GM18951 (cell line): Measurements from ENCODE around the gene PRR33.

Source experiments
- POLR2A ChIP-seq: IDR thresholded peaks from 4 replicates; pipeline ENCODE4 v1.6.1; 2011; ENCODE audit warnings: mild to moderate bottlenecking; ENCODE audit not compliant: insufficient read length, insufficient read depth; ENCODE audit errors: extremely low read depth
- in situ Hi-C: fragments of 300-500 bp; cut with MboI; formaldehyde crosslinking; loops from one replicate; pipeline ENCODE4 v1.12.0; 2022; ENCODE audit warnings: low sequenced_read_pairs, mixed read lengths, inconsistent platforms; ENCODE audit not compliant: unreplicated experiment

Gene PRR33

DNA sequence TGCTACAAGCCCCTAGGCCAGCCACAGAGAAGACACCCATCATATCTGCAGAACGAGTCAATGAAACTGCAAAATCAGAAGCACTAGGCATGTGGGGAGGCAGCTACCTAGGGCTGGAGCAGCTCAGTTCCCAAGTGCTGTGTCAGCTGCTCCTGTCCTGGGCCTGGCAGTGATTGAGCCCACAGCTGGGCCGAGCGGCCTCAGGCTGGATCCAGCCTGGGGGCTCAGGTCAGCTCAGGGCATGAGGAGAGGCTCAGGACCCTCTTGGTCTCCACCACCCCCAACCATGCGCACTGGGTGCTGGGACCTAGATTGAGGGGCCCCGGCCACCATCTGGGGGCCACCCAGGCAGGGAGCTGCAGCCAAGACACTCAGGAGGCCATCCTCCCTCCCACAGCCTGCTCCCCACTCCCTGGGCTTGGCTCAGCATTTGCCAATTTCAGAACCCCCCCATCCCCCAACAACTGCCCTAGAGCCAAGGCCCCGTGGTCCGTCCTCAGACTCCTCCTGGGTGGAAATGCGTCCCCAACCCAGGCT is 25.4 kb upstream of the PRR33 start:
- in situ Hi-C loops = no loop called here
- TF ChIP-seq POLR2A = peak; percentile 19

DNA sequence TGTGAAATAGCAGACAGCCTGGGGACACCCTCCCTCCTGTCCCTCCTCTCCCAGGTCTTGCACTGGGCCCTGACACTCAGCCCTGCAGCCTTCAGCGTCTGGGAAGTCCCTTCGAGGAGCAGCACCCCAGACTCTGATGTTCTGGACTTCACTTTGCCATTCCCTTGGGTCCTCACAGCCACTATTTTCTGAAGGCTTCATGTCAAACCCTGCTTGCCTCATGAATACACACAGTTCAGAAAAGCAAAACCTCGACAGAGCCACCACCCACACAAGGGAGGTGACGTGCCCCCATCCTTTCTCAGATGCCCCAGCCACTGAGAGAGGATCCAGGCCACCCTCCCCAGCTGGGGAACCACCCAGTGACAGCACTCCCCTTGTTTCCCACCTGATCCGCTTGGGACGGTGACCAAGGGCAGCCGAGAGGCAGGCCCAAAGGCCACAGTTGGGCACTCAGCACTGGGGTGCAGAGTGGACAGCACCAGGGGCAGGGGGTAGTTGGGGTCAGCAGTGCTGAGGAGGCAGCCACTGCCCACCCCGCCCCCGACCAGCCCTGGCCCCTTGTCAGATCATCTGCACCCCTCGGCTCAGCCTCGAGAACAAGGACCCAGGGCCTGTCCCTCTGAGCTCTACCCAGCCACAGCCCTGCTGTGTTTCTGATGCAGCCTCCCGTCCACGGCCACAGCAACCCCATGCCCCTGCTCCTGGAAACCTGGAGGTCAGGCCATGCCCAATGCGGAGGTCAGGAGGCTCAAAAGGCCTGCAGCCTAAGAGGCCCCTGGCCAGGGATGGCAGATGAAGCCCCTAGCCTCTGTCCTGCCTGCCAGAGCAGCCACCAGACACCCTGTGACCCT is 24.7 kb upstream of the PRR33 start:
- TF ChIP-seq POLR2A = peak; percentile 8
- in situ Hi-C loops = no loop called here

DNA sequence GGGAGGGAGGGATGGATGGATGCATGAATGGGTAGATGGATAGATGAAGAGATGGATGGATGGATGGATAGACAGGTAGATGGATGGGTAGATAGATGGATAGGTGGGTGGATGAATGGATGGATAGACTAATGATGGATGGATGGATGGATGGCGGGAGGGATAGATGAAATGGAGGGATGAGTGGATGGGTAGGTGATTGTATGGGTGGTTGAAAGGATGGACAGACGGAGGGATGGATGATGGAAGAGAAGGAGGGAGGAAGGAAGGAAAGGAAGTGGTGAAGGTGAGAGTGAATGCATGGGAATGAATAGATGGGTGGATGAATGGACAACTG is 24.1 kb upstream of the PRR33 start:
- TF ChIP-seq POLR2A = no peak
- in situ Hi-C loops = no loop called here

DNA sequence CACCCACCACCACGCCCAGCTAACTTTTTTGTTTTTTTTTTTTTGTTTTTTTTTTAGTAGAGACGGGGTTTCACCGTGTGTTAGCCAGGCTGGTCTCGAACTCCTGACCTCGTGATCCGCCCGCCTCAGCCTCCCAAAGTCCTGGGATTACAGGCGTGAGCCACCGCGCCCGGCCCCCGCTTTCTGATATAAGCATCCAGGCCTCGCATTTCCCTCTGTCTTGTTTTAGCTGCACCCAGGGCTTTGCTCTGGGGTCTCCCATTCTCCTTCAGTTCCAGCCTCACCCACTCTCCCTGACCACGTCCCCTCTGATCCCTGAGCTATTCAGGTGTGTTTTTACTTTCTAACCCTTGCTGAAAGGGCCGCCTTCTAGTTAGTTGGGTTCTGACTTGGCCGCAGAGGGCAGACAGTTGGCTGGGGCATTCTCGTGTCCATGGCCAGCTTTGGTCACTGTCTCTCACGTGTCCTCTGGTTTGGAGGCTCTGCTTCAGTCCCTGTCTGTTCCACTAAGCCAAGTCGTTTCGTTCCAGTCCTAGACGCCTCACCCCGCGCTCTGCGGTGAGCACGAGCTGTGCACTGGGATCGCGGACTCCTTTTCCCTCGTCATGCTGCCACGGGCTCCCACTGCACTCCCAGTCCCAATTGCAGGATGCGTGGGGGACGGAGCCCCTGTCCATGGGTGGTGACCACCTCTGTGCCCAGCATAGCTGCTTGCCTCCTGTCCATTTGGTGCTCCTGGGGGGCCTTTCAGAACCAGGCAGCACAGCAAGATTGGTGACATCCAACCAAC is 21.8 kb upstream of the PRR33 start:
- in situ Hi-C loops = no loop called here
- TF ChIP-seq POLR2A = no peak

DNA sequence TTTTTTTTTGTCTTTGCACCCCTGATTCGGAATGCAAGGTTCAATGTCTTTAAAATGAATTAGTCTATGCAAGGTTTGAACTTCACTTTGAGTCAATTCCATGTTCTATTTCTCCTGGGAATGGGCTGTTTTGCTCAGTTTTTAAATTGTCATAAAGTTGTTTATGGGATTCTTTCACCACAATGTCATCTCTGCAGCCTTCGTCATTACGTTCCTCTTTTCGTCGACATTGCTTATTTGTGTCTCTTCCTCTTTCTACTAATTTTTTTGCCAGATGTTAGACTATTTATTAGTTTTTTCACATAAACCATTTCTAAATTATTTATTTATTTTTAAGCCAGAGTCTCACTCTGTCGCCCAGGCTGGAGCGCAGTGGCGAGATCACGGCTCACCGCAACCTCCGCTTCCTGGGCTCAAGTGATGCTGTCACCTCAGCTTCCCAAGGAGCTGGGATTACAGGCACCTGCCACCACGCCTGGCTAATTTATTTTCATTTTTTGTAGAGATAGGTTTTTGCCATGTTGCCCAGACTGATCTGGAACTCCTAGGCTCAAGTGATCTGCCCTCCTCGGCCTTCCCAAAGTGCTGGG is 20.7 kb upstream of the PRR33 start:
- in situ Hi-C loops = no loop called here
- no peak for TF ChIP-seq POLR2A

DNA sequence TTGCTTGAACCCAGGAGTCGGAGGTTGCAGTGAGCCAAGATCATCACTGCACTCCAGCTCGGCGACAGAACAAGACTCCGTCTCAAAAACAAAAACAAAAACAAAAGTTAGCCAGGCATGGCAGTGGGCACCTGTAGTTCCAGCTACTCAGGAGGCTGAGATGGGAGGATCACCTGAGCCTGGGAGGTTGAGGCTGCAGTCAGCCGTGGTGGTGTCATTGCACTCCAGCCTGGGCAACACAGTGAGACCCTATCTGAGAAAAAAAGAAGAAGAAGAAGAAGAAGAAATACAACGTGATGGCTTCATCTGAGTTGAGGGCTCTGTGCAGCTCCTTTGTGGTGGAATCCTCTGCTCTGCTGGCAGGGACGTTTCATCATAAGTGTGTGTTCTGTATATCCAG is 17.8 kb upstream of the PRR33 start:
- in situ Hi-C loops = no loop called here
- no peak for TF ChIP-seq POLR2A

DNA sequence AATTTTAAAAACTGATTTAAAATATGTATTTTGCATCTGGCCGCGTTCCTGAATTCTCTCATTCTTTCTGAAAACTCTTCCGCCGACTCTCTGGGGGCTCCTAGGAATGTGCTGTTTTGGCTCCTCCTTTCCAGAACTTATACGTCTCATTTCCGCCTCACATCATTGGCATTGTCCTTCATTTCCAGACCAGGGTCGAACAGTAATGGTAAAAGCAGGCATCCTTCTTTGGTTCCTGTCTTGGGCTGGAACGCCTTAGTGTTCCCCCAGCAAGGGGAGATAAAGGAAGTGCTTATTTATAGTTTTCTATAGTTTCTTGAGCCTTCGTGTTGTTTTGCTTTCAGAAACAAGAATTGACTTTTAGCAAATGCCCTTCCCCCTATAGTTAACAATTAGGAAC is 16.9 kb upstream of the PRR33 start:
- no peak for TF ChIP-seq POLR2A

DNA sequence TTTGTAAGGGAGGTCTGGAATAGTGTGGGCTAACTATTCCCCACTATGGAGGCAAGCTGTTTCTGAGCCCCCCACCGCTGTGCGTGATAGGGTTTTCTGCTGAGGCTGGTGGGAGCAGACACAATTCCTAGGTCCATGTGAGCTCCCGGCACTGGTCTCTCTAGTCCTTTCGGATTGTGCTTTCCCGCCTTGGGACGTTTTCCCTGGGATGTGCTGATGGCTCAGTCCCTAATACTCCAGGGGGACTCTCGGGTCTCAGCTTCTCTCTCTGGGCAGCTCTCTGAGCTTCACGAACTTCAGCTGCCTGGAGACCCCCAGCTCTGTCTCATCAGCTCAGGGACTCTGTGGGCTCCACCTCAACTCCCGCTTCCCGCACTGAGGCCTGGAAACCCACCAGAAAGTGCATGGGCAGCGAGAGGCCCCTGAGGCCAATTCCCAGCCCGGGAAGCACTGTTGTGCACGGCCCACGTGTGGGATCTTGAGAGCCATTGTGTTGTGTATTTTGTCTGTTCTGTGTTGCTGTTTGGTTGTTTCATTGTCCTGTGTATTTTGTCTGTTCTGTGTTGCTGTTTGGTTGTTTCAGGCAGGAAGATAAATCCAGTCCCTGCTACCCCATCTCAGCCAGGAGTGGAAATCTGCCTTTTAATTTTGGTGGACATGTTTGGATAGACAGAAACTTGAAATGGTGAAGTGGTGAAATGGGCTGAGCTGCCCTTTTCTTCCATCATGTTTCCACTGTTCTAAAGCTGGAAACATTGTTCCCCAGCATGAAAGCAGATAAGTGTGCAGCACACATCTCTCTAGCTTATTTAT is 15.1 kb upstream of the PRR33 start:
- in situ Hi-C loops = no loop called here
- no peak for TF ChIP-seq POLR2A

More for the DNA sequence above, 16.9 kb upstream of the PRR33 start:
- in situ Hi-C loops = no loop called here

DNA sequence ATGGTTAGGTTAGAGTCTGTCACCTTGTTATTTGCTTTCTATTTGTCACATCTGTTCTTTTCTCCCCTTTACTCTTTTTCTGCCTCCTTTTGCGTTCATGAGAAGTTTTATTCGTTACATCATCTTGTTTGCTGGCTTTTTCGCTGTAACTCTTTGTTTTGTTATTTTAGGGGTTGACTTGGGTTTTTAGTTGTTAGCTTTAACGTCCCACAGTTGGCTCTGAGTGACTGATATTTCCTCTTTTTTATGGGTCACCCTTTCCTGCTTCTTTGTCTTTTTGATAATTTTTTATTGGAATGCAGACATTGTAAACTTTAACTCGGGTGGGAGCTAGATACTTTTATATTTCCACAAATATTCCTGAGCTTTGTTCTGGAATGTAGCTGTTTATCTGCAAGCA is 14.5 kb upstream of the PRR33 start:
- in situ Hi-C loops = no loop called here
- TF ChIP-seq POLR2A = no peak

DNA sequence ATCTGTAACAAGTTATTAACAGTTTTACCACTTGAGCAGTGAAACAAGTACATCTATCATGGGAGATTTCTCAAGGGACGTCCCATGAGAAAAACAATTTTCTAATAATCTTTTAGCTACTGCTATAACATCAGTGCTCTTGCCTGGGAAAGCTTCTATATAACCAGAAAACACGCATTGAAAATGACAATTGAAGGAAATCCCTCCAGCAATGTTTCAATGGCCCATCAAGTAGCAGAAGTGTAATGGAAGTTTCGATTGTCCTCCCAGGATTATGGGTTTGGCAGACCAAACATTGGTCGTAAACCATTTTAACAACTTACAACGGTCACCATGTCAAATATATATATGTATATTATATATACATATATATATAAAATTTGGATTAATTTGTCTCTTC is 8.0 kb upstream of the PRR33 start:
- no peak for TF ChIP-seq POLR2A
- in situ Hi-C loops = loop anchor here (5.0 kb wide), 1 partner anchor 43 kb away; no protein-coding TSS in a partner anchor

DNA sequence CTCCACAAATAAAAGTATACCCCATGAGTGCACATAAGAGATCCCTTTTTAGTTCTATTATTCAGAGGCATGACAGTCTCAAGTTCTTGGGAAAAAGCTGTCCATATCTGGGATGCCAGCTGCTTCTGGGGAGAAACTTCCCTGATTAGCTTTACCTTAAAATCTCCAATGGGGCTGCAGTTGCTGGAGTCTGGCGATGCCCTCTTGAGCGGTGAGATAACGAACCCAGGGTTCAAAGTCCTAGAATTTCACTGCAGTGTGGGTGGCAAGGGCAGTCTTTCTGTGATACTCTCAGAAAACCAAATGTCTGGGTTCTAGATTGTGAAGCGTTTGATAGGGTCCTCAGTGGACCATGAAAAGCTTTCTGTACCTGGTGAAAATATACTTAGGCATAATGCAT is 7.4 kb upstream of the PRR33 start:
- TF ChIP-seq POLR2A = no peak
- in situ Hi-C loops = loop anchor here (5.0 kb wide), 1 partner anchor 43 kb away; no protein-coding TSS in a partner anchor

DNA sequence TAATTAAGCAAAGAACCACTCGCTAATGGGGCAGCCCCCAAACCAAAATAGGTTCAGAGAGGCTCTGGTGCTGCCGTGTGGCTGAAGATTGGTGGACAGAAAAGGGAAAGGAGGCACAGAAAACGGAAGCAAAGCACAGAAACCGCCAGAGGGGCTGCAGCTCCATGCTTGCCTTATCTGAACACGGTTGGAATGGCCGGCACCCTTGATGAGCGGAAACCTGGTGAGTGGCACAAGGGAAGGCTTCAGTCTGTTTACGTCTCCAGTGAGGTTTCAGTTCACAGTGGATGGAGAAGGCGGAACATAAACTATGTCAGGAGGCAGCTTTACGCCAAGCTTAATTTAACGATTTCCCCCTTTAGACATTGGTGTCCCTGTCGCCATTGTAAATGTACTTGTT is 5.2 kb upstream of the PRR33 start:
- in situ Hi-C loops = loop anchor here (5.0 kb wide), 1 partner anchor 45 kb away; no protein-coding TSS in a partner anchor
- TF ChIP-seq POLR2A = no peak
